HT1080 (cell line): ENCODE data around the gene CYLD. TPM values are rescaled to one million over a fixed set of nuclear protein-coding genes. Genes with fewer than 3 reads are reported as not detected.

Experiments
- DNase-seq: peaks from one replicate; pipeline ENCODE4 v3.0.0-alpha.2; 2015; ENCODE audit warnings: low read depth
- total RNA-seq: library from RNA; depleted of rRNA; stranded (reverse); fragments of >200 nt; shearing (Covaris generic); gene quantifications from 2 replicates; pipeline ENCODE4 v1.2.3, GENCODE V29; 2014

Gene CYLD
- total RNA-seq, 1 experiment from 2014 or later: 11.8 TPM

DNA sequence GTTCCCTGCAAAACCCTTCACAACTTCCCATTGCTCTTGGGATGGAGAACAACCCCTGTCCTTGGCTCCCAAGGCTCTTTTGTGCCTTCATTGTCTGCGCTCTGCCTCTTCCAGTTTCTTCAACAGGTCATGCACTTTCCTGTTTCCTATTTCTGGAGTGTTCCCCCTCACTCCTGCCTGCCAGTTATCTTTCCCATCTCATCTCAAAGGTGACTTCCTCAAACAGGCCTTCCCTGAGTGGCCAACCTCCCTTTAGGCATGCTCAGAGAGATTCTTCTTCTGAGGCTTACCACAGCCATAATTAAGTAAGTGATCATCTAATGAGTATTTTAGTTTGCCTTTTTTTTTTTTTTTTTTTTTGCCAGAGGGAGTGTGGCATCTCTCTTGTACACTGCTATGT, 2.9 kb upstream of the CYLD start:
- DNase-seq: no peak

- peak; percentile 11 for DNase-seq
These were observed 1.1 kb upstream of the CYLD start for GRCh38 chr16:50740736-50741135.

DNA sequence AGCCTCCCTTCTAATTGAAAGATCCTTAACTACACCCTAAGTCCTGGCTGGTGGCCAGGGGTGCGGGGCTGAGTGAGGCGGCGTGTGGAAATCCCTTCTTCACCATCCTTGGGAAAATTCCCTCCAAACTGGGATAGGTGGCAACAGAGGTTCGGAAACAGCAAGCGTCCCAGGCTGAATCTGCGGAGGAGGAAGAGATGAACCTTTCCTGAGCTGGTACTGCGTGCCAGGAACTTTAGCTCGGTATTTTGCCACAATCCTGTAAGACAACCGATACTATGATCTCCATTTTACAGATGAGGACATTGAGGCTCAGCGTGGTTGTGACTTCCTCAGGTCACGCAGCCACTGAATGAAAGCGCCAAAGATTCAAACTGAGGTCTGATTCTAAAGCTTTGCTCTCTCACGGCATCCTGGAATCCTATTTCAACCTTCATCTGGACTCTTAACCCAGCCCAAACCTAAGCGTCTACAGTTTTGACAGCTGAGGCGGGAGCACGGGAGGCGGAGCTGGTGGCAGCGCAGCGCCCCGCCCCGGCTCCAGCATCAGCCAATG, 583 bp upstream of the CYLD start:
- peak; percentile 7 for DNase-seq

DNA sequence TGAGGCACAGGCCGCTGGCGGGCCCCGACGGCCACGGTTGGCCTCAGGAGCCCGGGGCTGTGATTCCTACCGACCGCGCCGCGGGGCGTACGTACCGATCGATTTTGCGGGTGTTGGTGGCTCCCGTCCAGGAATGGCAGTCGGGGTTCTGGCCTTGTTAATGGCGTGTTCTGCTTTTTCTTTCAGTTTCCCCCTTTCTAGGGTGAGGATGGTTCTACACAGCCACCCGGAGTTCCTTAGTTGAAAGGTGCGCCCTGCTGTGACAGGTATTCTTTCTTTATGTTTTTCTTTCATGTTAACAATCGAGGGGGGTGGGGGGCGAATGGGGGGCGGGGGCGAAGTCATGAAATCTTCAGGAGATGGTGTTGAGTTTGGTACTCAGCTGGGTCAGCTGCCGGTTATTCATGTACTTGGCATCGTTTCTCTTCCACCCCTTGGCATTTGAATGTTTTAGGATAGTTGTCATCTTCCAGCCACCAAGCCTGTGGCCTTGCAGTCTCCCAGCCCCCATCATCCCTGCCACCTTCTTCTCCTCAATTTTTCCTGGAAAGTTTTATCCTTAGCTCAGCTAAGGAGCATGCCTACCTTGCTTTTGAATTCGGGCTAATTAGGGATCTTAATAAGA, 802 bp downstream of the CYLD start:
- DNase-seq: peak; percentile 15

DNA sequence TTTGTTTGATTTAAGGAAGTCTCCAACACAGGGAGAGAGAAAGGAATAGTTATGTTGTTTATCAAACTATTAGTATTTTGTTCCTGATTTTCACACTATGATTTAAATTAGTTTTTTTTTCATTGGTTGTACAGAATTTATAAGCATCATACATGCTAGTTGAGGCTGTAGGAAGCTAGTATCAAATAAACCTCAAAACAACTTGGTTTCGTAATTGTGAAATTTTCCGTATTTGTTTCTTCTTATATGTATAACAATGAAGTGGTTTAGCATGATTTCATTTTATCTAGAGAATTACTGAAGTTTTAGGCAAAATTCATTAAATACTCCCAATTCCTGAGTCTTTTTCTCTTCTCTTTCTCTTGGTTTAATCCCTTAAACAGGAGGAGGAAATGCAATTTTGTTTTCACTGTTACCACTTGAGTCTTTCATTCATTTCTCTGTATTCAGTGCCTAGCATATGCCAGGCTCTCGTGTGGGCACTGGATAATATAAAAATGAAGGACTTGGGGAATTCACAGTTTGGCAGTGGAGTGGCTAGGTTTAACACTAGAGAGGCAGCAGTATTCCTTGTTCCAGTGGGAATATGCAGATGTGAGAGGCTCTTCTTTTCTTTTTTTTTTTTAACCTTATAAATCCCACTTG, 1.8 kb downstream of the CYLD start:
- no peak for DNase-seq

DNA sequence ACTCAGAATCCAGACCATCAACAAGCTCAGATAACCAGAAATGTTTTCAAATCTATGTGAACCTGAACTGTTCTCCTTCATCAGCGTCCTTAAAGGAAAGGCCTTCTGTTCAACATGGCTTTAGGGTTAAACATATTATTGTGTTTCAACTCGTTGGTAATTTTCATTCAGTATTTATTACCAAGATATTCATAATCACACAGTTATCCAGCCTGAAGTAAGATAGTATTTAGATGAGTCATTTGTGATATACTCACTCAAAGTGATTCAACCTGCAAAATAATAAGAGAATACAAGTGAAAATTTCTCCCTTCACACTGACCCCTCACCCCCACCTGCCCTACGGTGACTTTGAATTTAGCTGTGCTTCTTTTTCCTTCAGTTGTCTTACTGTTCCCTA, 3.0 kb downstream of the CYLD start:
- DNase-seq: peak; percentile 27

- no peak for DNase-seq
These were observed 4.1 kb downstream of the CYLD start for GRCh38 chr16:50745940-50746339.

DNA sequence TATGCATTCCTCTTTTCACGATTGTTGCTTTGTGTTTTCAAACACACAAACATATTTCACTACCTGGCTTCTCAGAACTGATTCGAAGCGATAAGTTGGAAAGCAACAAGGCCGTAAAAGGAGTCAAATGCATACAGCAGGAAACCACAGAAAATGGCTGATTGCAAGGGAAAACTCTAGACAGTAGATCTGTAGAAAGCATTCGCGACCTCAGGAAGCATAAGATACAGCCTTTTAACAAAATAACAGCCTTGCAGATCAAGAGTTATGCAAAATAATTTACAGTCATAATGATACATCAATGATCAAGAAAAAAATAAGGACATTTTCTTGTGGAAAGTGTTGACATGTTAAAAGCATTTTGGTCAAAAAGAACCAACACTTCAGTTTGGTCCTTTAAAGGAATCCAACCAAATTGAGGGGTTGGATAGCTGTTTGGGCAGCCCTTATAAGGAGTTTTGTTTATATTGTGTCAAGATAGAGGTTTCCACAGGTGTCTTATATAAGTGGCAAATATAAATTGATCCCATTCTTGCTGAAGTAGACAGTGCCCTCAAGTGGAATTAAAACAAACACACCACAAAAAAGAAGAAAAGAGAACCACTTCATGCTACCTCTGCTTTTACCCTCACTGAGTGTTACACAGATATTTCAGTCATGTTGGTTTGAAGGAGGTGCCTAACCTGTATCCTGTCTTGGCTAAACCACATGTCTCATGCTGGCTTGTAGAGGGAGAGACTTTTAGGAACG, 5.5 kb downstream of the CYLD start:
- peak; percentile 32 for DNase-seq

GRCh38 chr16:50751528-50751927, 9.6 kb downstream of the CYLD start:
- no peak for DNase-seq

GRCh38 chr16:50752471-50753235, 10.8 kb downstream of the CYLD start:
- no peak for DNase-seq

- no peak for DNase-seq
These were observed 14.6 kb downstream of the CYLD start for GRCh38 chr16:50756473-50756872.

GRCh38 chr16:50761267-50761666, 19.4 kb downstream of the CYLD start:
- no peak for DNase-seq

GRCh38 chr16:50762241-50762640, 20.4 kb downstream of the CYLD start:
- no peak for DNase-seq

GRCh38 chr16:50763211-50763610, 21.3 kb downstream of the CYLD start:
- DNase-seq: no peak

GRCh38 chr16:50765260-50765659, 23.4 kb downstream of the CYLD start:
- DNase-seq: no peak

DNA sequence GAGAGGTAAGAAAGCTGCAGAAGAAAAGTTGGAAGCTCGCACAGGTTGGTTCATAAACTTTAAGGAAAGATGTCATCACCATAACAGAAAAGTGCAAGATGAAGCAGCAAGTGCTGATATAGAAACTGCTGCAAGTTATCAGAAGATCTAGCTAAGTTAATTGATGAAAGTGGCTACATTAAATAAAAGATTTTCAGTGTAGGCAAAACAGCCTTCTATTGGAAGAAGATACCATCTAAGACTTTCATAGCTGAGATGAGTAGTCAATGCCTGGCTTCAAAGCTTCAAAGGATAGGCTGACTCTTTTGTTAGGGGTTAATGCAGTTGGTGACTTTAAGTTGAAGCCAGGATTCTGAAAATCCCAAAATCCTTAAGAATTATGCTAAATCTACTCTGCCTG, 24.0 kb downstream of the CYLD start:
- no peak for DNase-seq

GRCh38 chr16:50767197-50767596, 25.3 kb downstream of the CYLD start:
- no peak for DNase-seq

GRCh38 chr16:50771366-50771765, 29.5 kb downstream of the CYLD start:
- DNase-seq: peak; percentile 47

DNA sequence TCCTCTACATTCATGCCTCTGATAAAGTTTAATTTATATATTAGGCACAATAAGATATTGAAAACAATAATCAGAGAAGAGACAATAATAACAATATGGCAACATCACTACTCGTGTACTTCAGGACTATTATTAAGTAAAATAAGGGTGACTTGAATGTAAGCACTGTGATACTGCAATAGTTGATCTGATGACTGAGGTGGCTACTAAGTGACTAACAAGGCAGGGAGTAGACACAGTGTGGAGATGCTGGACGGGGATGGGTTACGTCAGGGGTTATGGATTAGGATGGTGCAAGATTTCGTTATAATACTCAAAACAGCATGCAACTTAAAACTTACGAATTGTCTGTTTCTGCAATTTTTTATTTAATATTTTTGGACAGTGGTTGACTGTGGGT, 32.5 kb downstream of the CYLD start:
- no peak for DNase-seq

GRCh38 chr16:50774960-50775359, 33.1 kb downstream of the CYLD start:
- no peak for DNase-seq

- no peak for DNase-seq
These were observed 34.2 kb downstream of the CYLD start for GRCh38 chr16:50776037-50776436.
